ENCODE data around the gene CTSF.

Gene CTSF

GRCh38 chr11:66548774-66549630 is 19.4 kb downstream of the CTSF start:
- TF ChIP-seq FOXM1 (IDR thresholded peaks at IDR 0.05; ENCODE audit: borderline replicate concordance, low read depth) = no peak
- no peak for TF ChIP-seq TCF12 (IDR thresholded peaks at IDR 0.05; ENCODE audit: low read depth)
- no peak for TF ChIP-seq EGR1 (IDR thresholded peaks at IDR 0.05)
- no peak for TF ChIP-seq TEAD4 (IDR thresholded peaks at IDR 0.05)
- no peak for TF ChIP-seq RAD21 (IDR thresholded peaks at IDR 0.05; ENCODE audit: low read depth)
- no peak for TF ChIP-seq CREB1 (IDR thresholded peaks at IDR 0.05; ENCODE audit: low read depth)
- TF ChIP-seq CEBPB (IDR thresholded peaks at IDR 0.05) = no peak
- no peak for TF ChIP-seq YY1 (IDR thresholded peaks at IDR 0.05; ENCODE audit: low read depth)
- no peak for TF ChIP-seq MAX (IDR thresholded peaks at IDR 0.05)
- no peak for TF ChIP-seq EP300 (IDR thresholded peaks at IDR 0.05; ENCODE audit: borderline replicate concordance)
- no peak for TF ChIP-seq TAF1 (IDR thresholded peaks at IDR 0.05; ENCODE audit: low read depth)
- no peak for TF ChIP-seq ZBTB7A (IDR thresholded peaks at IDR 0.05; ENCODE audit: low read depth)

GRCh38 chr11:66548041-66548440 is 20.4 kb downstream of the CTSF start:
- TF ChIP-seq CEBPB (IDR thresholded peaks at IDR 0.05) = no peak
- TF ChIP-seq USF1 (IDR thresholded peaks at IDR 0.05) = no peak
- TF ChIP-seq ZBTB7A (IDR thresholded peaks at IDR 0.05; ENCODE audit: low read depth) = no peak
- TF ChIP-seq YY1 (IDR thresholded peaks at IDR 0.05; ENCODE audit: low read depth) = no peak
- TF ChIP-seq TCF12 (IDR thresholded peaks at IDR 0.05; ENCODE audit: low read depth) = no peak
- TF ChIP-seq EP300 (IDR thresholded peaks at IDR 0.05; ENCODE audit: borderline replicate concordance) = no peak
- no peak for TF ChIP-seq TEAD4 (IDR thresholded peaks at IDR 0.05)
- TF ChIP-seq REST (IDR thresholded peaks at IDR 0.05; ENCODE audit: low read depth) = no peak
- no peak for TF ChIP-seq EGR1 (IDR thresholded peaks at IDR 0.05)
- no peak for TF ChIP-seq RAD21 (IDR thresholded peaks at IDR 0.05; ENCODE audit: low read depth)
- no peak for TF ChIP-seq MAX (IDR thresholded peaks at IDR 0.05)
- no peak for TF ChIP-seq NFIC (IDR thresholded peaks at IDR 0.05)
- TF ChIP-seq FOXM1 (IDR thresholded peaks at IDR 0.05; ENCODE audit: borderline replicate concordance, low read depth) = no peak
- no peak for TF ChIP-seq TAF1 (IDR thresholded peaks at IDR 0.05; ENCODE audit: low read depth)
- TF ChIP-seq CREB1 (IDR thresholded peaks at IDR 0.05; ENCODE audit: low read depth) = no peak

GRCh38 chr11:66547662-66548009 is 20.8 kb downstream of the CTSF start:
- no peak for TF ChIP-seq MAX (IDR thresholded peaks at IDR 0.05)
- no peak for TF ChIP-seq USF1 (IDR thresholded peaks at IDR 0.05)
- no peak for TF ChIP-seq RAD21 (IDR thresholded peaks at IDR 0.05; ENCODE audit: low read depth)
- no peak for TF ChIP-seq NFIC (IDR thresholded peaks at IDR 0.05)
- TF ChIP-seq TEAD4 (IDR thresholded peaks at IDR 0.05) = no peak
- no peak for TF ChIP-seq EP300 (IDR thresholded peaks at IDR 0.05; ENCODE audit: borderline replicate concordance)
- TF ChIP-seq YY1 (IDR thresholded peaks at IDR 0.05; ENCODE audit: low read depth) = no peak
- TF ChIP-seq EGR1 (IDR thresholded peaks at IDR 0.05) = no peak
- TF ChIP-seq REST (IDR thresholded peaks at IDR 0.05; ENCODE audit: low read depth) = no peak
- no peak for TF ChIP-seq CREB1 (IDR thresholded peaks at IDR 0.05; ENCODE audit: low read depth)
- no peak for TF ChIP-seq TCF12 (IDR thresholded peaks at IDR 0.05; ENCODE audit: low read depth)
- TF ChIP-seq CEBPB (IDR thresholded peaks at IDR 0.05) = no peak

- 0 out of 2 replicates have a peak, but pooled peaks have one; percentile 30 for TF ChIP-seq ZBTB7A (IDR thresholded peaks at IDR 0.05; ENCODE audit: low read depth)
- no peak for TF ChIP-seq TAF1 (IDR thresholded peaks at IDR 0.05; ENCODE audit: low read depth)
Observed at GRCh38 chr11:66546966-66547661, 21.3 kb downstream of the CTSF start.

- TF ChIP-seq YY1 (IDR thresholded peaks at IDR 0.05; ENCODE audit: low read depth) (0 out of 2 replicates have a peak, but pooled peaks have one; percentile 10), EP300 (IDR thresholded peaks at IDR 0.05; ENCODE audit: borderline replicate concordance) (no peak)
Observed at GRCh38 chr11:66546368-66546965, 21.9 kb downstream of the CTSF start, which contains the start of gene ACTN3. Gene ACTN3 (plus strand): TSS chr11:66546903. CDS start chr11:66546938, 35 bp downstream.
